Measurements from ENCODE around the gene KLF6. TPM values are rescaled to one million over a fixed set of nuclear protein-coding genes. Genes with fewer than 3 reads are reported as not detected.

KLF6 gene
- total and polyA plus RNA-seq, 9 of the 15 experiments (the other 6 are each of a cell fraction or from before 2014, with no cell fraction given), result 3.2 to 23.9 (median 8.0) TPM

GRCh38 chr10:3785251-3785850 lies 342 bp upstream of the KLF6 start (continued):
- TF ChIP-seq CHD7 (IDR thresholded peaks at IDR 0.05; ENCODE audit: low read depth, low read length) (no peak), SP1 (CRISPR knock-in tag; IDR thresholded peaks at IDR 0.05) (0 out of 2 replicates have a peak, but pooled peaks have one; percentile 55), ZNF431 (CRISPR knock-in tag; IDR thresholded peaks at IDR 0.05) (peak; percentile 39; the same call in 1 of the 2 replicates), CREB1 (IDR thresholded peaks at IDR 0.05) (peak; percentile 78), CREB1 (CRISPR knock-in tag; IDR thresholded peaks at IDR 0.05) (peak; percentile 84), ZFP1 (CRISPR knock-in tag; IDR thresholded peaks at IDR 0.05) (no peak), ATF4 (CRISPR knock-in tag; IDR thresholded peaks at IDR 0.05) (0 out of 2 replicates have a peak, but pooled peaks have one; percentile 5), SIX5 (IDR thresholded peaks at IDR 0.05; ENCODE audit: borderline replicate concordance in 1 of 2, insufficient read depth in 1 of 2, low read depth in 1 of 2, low read length in 2 of 2) (no peak), WHSC1 (IDR thresholded peaks at IDR 0.05; ENCODE audit: low read length) (no peak), FOXJ2 (tag; IDR thresholded peaks at IDR 0.05) (no peak), POLR2AphosphoS2 (IDR thresholded peaks at IDR 0.05; ENCODE audit: low read length) (peak; percentile 43; the same call in 1 of the 2 replicates), CTCF (IDR thresholded peaks at IDR 0.05 in 2 of 3, conservative IDR thresholded peaks at IDR 0.05 in 1 of 3; ENCODE audit: insufficient read depth in 2 of 3, low read depth in 1 of 3, low read length in 3 of 3) (no peak)

Data from K562 (cell line).